Fibroblast of skin of abdomen (primary cell): Measurements from ENCODE around the gene KCNK18.
A peak's percentile ranks its signal among the peaks of the same experiment; 100 is the strongest.
"Not testable (repeated sequence)": the region's sequence is repeated elsewhere in the genome, so short reads cannot be mapped to it uniquely, and the experiment has no call there.

Experiments
- DNase-seq: peaks from one replicate; pipeline ENCODE4 v3.0.0-alpha.2; 2013

The KCNK18 gene

DNA sequence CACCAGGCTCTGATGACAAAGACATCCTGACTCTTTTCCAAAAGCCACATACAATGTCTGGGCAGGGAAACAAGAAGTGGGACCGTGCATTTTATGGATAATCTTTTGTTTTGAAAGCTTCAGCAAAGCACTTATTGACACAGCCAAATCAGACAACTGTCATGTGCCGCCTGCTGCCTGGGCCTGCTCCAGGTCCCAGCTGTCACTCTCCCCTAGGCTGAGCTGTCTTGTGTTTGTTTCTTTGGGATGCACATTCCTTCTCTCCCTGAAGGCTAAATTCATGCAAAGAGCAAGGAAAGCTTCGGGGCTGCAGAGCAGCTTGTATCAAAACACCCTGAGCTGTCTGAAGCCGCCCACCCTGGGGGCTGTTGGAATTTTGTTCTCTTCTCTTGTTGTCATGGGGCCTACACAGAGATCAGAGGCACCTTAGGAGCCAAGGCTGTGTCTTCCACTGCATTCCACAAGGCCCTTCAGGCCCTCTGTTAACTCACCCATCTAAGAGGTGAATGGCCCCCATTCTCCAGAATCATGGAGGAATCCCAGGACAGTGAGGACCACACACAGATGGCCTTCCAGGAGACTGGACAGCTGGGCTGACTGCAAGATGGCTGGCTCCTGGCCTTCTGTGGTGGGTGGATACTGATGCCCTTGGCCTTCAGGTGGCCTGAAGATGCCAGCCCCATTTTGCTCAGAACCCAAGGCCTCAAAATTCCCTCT lies 25.8 kb downstream of the KCNK18 start:
- DNase-seq = no peak

DNA sequence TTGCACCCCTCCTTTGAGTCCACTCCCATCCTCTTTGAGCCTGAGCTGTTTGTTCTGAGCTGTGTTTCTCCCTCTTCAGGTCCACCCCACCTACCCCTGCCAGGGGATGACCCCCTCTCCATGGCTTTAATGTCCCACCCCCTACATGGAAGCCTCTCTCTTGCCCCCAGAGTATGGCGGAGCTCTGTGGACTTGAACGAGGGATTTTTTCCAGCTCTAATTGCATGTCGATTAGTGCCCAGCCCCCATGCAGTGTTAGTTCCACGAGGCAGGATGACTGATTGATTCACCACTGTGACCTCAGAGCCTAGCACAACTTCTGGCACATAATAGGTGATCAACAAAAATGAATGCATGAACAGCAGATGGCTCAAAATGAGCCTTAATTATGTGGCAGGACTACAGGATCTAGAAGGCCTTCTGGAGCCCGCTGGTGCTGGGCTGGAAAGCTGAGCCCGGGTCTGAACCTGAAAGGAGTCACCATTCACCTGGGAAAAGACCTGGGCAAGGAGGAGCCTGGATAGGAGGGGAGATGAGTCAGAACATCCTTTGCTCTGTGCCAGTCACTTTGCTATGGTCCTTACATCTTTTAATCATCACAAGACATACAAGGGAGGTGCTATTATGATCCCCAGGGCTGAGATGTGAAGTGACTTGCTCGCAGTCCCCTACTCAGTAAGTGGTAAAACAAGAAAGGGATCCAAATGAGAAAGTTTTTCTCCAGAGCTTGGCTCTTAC lies 26.6 kb downstream of the KCNK18 start:
- DNase-seq = no peak

DNA sequence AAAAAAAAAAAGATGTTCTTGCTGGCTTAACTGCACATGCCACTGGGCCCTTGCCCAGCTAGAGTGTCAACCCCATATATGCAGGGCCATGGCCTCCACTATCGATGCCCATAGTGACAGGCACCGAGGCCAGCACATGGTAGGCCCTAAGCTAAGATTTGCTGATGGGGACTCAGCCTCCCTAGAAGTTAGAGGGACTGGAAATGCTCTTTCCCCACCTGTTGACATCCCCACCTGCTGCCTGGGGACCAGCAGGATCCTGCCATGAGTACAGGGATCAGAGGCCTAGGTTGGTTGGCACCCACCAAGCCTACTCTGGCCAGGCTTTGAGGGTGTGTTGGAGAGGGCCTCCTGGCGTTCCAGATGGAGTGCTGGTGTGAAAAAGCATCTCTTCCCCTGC lies 27.6 kb downstream of the KCNK18 start:
- no peak for DNase-seq

DNA sequence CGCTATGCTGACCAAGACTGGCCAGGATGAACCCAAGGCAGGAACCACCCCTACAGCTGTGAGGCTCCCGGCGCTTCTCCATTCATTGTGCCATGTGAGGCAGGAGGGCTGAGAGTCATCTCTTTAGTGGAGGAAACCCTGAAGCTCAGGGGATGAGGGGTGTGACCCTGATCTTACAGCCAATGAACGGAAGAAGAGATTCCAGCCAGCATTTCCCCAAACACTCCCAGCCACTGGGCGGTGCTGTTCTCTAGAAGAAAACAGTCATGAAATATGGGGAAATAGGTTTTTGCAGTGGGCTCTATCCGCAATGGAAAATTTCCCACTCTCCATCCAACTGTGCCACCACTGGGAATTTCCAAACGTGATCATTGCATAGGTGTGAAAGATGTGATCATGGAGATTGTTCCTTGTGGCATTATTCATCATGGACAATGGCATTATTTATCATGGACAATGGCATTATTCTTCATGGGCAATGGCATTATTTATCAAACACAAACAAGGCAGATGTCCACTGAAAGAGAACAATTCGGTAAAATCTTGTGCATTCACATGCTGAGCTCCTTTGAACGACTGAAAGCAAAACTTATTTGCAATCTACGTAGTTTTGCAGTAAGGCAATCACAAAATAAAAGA lies 29.6 kb downstream of the KCNK18 start:
- DNase-seq = no peak

DNA sequence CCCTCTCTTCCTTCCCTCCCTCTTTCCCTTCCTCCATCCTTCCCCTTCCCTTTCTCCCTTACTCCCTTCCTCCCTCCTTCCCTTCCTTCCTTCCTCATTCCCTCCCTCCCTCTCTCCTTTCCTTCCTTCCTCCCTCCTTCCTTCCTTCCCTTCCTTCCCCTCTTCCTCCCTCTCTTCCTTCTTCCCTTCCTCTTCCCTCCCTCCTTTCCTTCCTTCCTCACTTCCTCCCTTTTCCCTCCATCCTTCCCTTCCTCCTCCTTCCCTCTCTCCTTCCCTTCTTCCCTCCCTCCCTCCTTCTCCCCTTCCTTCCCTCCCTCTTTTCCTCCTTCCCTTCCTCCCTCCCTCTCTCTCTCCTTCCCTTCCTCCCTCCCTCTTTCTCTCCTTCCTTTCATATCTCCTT lies 30.9 kb downstream of the KCNK18 start:
- DNase-seq = no peak

DNA sequence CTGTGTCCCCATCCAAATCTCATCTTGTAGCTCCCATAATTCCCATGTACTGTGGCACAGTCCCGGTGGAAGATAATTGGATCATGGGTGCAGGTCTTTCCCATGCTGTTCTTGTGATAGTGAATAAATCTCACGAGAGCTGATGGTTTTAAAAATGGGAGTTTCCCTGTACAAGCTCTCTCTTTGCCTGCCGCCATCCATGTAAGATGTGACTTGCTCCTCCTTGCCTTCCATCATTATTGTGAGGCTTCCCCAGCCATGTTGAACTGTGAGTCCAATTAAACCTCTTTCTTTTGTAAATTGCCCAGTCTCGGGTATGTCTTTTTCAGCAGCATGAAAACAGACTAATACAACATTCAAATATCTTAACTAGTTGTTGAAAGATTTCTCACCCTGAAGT lies 32.8 kb downstream of the KCNK18 start:
- DNase-seq = not testable (repeated sequence)

DNA sequence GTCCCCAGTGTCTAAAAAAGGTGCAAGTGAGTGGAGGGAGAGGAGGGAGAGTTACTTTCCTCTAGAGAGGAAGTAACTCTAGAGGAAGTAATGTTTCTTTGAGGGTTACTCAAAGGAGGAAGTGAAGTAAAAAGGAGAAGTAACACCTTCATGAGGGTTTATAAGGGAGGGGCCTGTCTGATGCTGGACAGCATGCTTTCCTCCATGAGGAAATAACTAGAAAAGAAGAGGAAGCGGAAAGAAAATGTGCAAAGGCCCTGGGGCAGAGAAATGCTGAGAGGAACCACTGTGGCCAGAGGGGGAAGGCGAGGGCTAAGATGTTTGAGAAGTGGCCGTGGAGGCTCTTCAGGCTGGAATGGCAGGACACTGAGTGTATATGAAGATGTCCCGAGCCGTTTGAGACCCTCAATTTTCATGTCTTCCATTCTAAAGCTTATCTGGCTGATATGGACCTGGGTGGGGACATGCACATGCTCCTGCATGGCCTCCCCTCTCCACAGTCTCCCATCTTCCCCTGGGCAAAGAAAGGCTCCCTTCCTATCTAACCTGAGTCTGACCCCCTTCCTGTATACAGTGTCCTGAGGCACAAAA lies 40.2 kb downstream of the KCNK18 start:
- no peak for DNase-seq

DNA sequence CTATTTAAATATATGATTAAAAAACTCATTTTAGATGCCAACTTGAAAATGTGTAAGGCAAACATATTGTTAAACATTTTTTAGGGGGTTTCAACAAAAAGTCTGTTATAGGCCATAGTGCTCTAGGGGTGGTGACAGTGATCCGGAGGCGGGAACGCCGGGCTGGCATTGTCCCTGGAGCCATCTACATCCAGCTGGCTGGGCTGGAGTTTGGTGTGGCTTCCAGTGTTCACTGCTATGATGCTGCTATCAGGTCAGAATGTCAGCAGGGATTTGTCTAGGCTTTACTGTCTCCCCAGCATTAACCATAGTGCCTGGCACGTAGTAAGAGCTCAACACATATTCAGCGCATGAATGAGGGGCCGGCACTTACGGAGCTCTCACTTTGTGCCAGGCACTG lies 41.8 kb downstream of the KCNK18 start:
- DNase-seq = no peak

DNA sequence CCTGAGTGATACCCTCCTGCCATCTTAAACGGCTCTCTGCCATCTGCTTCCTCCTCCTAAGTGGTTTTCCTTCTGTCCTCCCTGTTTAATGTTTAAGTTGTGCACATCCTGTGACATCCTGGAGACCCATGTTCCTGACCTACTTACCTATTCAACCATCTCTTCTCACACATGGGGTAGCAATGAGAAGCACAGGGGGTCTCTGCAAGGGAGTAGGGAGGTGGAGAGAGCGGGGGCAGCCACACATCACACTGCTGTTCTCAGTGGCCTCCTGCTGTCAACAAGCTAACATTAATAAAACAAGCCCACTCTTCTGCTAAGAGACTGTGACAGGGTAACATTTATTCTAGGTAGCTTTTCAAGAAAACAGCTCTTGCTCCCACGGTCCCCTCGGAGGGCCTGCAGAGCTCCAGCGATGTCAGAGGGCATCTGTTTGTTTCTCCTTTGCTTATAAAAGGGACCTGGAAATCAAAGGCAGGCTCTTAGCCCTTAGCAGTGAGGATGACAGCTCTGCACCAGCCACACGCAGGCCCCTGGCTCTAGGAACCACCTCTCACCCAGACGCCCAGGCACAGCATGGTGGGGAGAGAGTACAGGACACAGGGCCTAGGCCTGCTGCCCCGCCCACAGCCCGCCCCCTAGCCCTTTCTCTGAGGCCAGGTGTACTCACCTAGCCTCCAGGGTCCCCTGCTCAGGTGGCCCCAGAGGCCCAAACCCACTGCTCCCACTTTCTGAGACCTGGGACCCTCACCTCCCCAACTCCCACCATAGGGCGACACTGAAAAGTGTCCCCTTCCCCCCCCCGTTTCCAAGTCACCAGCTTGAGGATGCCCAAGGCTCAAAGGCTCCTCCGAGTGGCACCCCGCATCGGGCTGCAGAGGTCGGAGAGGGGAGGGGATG lies 42.7 kb downstream of the KCNK18 start:
- no peak for DNase-seq

DNA sequence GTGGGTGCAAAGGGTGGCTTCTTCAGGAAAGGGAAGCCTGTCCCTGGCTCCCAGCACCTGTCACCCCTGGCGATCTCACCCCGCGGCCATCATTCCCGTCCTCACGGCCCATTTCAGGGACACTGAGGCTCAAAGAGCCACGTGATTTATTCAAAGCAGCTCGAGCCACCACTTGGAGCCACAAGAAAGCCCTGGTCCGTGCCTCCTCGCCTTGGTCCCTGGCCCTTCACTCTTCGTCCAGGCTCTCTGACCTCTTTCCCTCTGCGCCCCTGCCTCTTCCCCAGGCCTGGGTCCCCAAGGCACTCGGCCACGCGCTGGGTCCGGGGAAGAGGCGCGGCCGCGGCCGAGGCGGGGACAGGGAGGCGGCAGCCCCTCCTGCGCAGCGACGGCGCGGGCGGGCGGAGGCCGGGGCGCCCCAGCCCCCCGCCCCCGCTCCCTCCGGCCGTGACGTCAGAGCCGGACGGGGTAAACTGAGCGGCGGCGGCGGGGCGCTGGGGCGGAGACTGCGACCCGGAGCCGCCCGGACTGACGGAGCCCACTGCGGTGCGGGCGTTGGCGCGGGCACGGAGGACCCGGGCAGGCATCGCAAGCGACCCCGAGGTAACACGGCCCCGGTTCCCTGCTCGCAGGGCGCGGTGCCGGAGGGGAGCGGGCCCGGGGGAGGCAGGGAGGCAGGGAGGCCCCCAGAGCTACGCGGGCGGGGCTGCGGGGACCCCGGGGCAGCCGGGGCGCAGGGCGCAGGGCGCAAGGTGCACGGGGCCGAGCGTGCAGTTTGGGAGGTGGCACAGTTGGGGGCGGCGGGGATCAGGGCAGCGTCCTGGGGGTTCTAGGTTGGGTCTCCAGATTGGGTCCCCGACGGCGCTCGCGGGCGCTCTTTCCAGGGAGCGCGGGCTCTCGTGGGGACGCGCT lies 43.6 kb downstream of the KCNK18 start, which contains the start of gene SLC18A2:
Gene SLC18A2 (plus strand): TSS at position 494 of the 909 bp plus-strand sequence. CDS start 580 bp downstream, outside the sequence.
- no peak for DNase-seq

DNA sequence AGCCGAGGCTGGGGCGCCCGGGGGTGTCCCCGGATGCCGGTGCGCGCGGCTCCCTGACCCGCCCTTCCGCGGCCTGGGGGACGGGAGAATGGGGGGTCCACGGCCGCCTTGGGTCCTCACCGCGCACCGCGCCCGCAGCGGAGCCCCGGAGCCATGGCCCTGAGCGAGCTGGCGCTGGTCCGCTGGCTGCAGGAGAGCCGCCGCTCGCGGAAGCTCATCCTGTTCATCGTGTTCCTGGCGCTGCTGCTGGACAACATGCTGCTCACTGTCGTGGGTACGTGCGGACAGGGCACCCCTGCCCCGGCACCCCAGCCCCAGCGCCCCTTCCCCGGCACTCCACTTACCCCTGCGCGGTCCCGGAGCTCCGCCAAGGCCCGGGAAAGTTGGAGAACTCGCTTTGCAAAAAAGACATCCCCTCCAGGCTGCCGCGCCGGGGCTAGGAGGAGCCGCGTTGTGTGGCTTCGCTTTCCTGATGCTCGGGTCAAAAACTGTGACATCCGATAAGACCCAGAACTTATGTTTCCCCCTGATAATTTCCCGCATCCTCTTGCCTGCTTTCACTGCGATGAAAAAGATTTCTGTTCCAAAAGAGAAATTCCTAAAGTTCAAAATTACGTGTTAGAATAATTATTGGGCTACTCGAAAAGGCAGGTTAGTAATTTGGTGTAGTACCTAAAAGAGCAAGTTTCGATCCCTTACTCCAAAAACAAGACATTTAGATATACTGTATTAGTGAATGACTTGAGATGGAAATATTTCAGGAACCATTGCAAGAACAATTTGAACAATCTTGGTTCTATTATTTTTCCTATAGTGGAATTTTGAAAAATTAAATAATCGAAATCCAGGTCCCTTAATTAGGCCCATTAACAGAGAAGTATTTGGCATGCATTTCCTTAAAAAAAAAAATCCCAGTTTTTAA lies 44.5 kb downstream of the KCNK18 start:
- no peak for DNase-seq

DNA sequence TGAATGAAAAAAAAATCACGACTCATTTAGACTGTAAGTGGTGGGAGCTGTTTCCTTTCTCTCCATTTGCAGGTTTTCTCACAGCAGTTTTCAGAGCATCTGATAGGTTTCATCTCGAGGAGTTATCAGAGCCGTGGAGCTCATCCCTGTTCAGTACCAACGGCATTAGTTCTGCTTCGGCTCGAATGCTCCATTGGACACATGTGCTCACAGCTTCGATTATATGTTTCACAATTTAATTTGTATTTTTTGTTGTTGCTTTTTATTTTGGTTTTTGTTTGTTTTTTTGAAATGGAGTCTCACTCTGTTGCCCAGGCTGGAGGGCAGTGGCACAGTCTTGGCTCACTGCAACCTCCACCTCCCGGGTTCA lies 45.2 kb downstream of the KCNK18 start:
- DNase-seq = no peak

DNA sequence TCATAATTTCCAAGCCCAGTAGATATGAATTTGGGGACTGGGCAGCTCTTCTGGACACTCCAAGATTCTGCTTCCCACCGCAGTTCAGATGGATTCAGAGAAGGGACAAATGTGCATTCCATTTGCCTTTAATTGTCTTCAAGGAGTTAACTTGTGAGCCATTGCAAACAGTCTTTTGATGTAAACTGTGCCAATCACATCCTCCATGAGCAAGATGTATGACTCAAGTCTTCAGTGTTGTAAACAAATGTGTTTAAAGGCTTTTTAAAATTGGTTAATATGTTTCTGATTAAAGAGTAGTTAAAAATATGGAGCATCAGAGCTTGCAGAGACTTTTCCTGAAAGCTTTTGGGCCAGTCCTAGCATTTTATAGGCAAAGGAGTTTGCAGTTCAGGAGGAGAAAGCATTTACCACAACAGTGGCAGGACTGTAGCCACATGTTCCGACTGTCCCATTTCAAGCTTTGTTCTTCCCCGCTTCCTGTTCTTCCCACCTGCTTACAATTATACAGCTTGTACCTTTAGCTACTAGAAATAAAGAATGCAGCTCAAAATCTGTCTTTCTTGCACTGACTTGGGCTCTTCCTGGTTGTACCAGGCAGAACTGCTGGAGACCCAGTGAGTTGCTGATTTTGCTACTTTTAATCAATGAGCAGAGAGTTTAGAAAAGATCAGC lies 49.8 kb downstream of the KCNK18 start:
- peak; percentile 18 for DNase-seq

DNA sequence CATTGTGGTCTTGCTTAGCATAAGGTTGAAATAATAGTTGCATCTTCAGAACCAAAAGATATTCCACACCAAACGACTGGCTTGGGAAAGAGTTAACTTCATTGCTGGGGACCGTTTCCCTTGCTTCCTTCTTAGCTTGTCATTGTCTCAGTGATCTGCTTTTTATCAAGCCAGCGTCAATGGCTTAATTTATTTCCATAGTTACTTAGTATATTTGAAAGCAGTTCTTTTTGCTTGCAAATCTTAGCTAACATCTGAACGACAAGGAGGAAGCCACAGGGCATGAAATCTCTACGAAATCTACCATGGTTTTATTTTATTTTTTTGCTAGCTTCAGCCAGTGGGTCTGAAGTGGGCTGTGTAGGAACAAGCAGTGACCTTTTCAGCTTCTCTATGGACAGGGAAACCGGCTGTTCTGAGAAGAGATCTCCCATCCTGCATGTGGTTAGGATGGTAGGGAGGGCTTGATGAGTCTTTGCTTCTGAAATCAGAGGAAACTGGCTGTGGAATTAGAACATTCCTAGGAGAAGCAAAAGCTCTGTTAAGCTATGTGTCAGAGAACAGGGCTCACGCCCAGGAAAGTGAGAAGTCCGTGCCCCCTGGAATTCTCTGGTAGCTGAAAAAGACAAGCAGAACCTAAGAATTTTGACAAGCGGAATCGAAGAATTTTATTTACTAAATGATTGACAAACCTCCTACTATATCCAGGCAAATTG lies 51.6 kb downstream of the KCNK18 start:
- DNase-seq = peak; percentile 61

DNA sequence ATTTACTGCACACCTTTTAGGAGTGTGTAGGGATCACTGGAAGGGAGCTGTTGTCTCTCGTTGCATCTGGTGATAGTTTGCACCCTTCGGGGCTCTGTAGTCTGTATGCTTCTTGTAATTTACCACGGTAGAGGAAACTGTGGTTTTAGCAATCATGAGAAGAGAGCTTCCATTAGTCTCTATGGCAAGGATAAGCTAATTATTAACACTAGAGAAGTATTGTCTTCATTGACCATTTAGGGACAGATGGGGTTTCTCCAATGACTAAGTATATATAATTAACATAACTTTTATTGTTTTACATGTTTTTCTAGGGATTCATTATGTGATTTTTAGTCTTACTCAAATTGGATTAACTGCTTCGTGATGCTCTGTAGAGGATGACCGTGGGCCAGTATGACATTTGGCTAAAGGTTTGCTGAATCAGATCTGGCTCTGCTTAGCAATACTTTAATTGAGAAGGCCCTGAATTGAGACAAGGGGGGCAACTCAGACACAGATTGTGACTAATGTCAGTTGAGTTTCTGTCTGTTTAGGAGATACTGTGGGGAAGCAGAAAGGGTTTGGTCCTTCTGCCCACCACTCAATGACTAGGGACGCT lies 52.3 kb downstream of the KCNK18 start:
- no peak for DNase-seq

DNA sequence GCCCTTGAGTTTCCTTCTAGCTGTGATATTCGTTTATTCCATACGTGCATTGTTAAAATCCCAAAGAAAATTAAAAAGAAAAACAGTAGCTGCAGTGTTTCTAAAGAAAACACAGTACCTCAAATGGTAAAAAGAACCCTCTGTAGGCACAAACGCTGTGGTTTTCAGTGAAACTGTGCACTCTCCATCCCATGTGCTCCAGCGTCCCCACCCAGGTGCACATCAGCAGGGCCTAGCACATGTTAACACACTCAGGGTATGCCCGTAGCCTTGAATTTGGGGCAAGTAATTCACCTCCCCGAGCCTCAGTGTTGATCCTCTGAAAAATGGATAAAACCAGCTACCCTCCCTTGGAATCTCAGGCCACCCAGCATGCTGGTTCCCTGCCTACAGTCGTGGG lies 53.1 kb downstream of the KCNK18 start:
- no peak for DNase-seq

DNA sequence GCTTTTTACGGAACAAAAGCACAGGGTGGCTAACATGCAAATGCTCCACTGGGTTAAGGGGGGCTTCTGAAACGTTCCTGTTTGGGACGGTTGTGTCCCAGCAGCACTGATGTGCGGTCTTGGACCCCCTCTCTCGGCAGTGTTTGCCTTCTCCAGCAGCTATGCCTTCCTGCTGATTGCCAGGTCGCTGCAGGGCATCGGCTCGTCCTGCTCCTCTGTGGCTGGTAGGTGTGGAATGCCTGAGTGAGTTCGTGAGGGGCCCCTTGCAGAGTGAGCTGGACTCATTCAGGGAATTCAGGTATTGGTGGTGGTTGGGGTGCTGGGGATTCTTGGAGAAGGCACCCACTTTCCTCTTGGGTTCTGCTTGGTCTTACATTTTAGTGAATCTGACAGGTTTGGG lies 56.6 kb downstream of the KCNK18 start:
- no peak for DNase-seq

DNA sequence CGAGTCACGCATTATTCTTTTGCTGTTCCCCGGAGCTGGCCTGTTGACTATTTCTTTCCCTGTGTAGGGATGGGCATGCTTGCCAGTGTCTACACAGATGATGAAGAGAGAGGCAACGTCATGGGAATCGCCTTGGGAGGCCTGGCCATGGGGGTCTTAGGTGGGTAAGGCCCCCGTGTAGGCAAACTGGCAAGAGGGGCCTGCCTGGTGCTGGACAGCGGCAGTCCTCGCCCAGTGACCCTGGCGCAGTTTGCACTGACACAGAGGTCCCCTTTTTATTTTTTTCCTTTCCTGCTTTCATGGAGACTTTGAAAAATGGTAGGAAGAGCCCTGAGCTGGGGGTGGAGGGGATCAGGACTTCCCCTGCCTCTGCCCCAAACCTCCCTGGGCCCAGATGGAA lies 57.0 kb downstream of the KCNK18 start:
- no peak for DNase-seq
